HAP-1 (cell line): ENCODE measurements around the gene PTPN12.

Experiments
- DNase-seq, 2 experiments: peaks; one replicate each; pipeline ENCODE4 v3.0.0-alpha.2; 2016 to 2020; ENCODE audit warnings: low spot score in 2 of 2
- H3K27me3 ChIP-seq: fragments of 250-450 bp; sonication (Bioruptor Pico); 2 replicates; pipeline ENCODE4 v1.5.1; 2020; ENCODE audit warnings: low read depth, mild to moderate bottlenecking, moderate library complexity
- H3K36me3 ChIP-seq: fragments of 250-450 bp; sonication (Bioruptor Pico); replicated peaks from 2 replicates; pipeline ENCODE4 v1.5.1; 2020; ENCODE audit warnings: mild to moderate bottlenecking
- H3K4me1 ChIP-seq: fragments of 250-450 bp; sonication (Bioruptor Pico); 2 replicates; pipeline ENCODE4 v1.5.1; 2020; ENCODE audit warnings: mild to moderate bottlenecking
- H3K4me3 ChIP-seq: fragments of 250-450 bp; sonication (Bioruptor Pico); 2 replicates; pipeline ENCODE4 v1.5.1; 2020; ENCODE audit warnings: mild to moderate bottlenecking, moderate library complexity
- H3K9me3 ChIP-seq: fragments of 250-450 bp; sonication (Bioruptor Pico); 2 replicates; pipeline ENCODE4 v1.5.1; 2020; ENCODE audit warnings: mild to moderate bottlenecking, moderate library complexity
- in situ Hi-C: fragments of 300-500 bp; cut with MboI; formaldehyde crosslinking; loops from 3 replicates; pipeline ENCODE4 v1.14.3; 2020; ENCODE audit warnings: low sequenced_read_pairs, inconsistent platforms, mixed read lengths

PTPN12 gene

GRCh38 chr7:77544518-77544917, 7.4 kb downstream of the PTPN12 start:
- in situ Hi-C loops: no loop called here
- DNase-seq: no peak
- Histone ChIP-seq H3K27me3 (no peaks in the 10 kb centered on the region), H3K36me3 (no peaks in the 10 kb centered on the region), H3K9me3 (no peaks in the 10 kb centered on the region), H3K4me3 (no peak overlapping the region), H3K4me1 (no peaks in the 10 kb centered on the region)

GRCh38 chr7:77548206-77548605, 11.1 kb downstream of the PTPN12 start:
- H3K27me3 ChIP-seq: no peaks in the 10 kb centered on the region
- no peaks in the 10 kb centered on the region for H3K4me1 ChIP-seq
- DNase-seq: no peak
- no peak overlapping the region for H3K4me3 ChIP-seq
- in situ Hi-C loops: no loop called here
- H3K36me3 ChIP-seq: no peaks in the 10 kb centered on the region
- H3K9me3 ChIP-seq: no peaks in the 10 kb centered on the region

- Histone ChIP-seq H3K4me1 (no peaks in the 10 kb centered on the region), H3K36me3 (no peaks in the 10 kb centered on the region), H3K9me3 (no peaks in the 10 kb centered on the region), H3K27me3 (no peaks in the 10 kb centered on the region), H3K4me3 (no peak overlapping the region)
- in situ Hi-C loops: no loop called here
- DNase-seq: no peak
Observed at GRCh38 chr7:77549106-77549870, 12.2 kb downstream of the PTPN12 start.

GRCh38 chr7:77550586-77550985, 13.5 kb downstream of the PTPN12 start:
- no peaks in the 10 kb centered on the region for H3K36me3 ChIP-seq
- no peak overlapping the region for H3K4me3 ChIP-seq
- no peaks in the 10 kb centered on the region for H3K9me3 ChIP-seq
- no peak for DNase-seq
- H3K4me1 ChIP-seq: no peaks in the 10 kb centered on the region
- in situ Hi-C loops: no loop called here
- no peaks in the 10 kb centered on the region for H3K27me3 ChIP-seq

GRCh38 chr7:77553123-77553522, 16.0 kb downstream of the PTPN12 start:
- Histone ChIP-seq H3K36me3 (no peaks in the 10 kb centered on the region), H3K27me3 (no peaks in the 10 kb centered on the region), H3K4me3 (no peak overlapping the region), H3K9me3 (no peaks in the 10 kb centered on the region), H3K4me1 (no peaks in the 10 kb centered on the region)
- no peak for DNase-seq
- in situ Hi-C loops: no loop called here

- Histone ChIP-seq H3K9me3 (no peaks in the 10 kb centered on the region), H3K4me1 (no peaks in the 10 kb centered on the region), H3K27me3 (no peaks in the 10 kb centered on the region), H3K4me3 (no peak overlapping the region), H3K36me3 (no peaks in the 10 kb centered on the region)
- in situ Hi-C loops: no loop called here
- no peak for DNase-seq
Observed at GRCh38 chr7:77558284-77558967, 21.3 kb downstream of the PTPN12 start.

- H3K4me1 ChIP-seq: no peaks in the 10 kb centered on the region
- no peaks in the 10 kb centered on the region for H3K27me3 ChIP-seq
- H3K36me3 ChIP-seq: no peaks in the 10 kb centered on the region
- H3K9me3 ChIP-seq: no peaks in the 10 kb centered on the region
- in situ Hi-C loops: no loop called here
- H3K4me3 ChIP-seq: no peak overlapping the region
- DNase-seq: no peak
Observed at GRCh38 chr7:77561352-77561751, 24.3 kb downstream of the PTPN12 start.

- H3K36me3 ChIP-seq: no peaks in the 10 kb centered on the region
- DNase-seq: no peak
- in situ Hi-C loops: no loop called here
- no peaks in the 10 kb centered on the region for H3K4me1 ChIP-seq
- H3K27me3 ChIP-seq: no peaks in the 10 kb centered on the region
- no peak overlapping the region for H3K4me3 ChIP-seq
- no peaks in the 10 kb centered on the region for H3K9me3 ChIP-seq
Observed at GRCh38 chr7:77563275-77563674, 26.2 kb downstream of the PTPN12 start.

- in situ Hi-C loops: no loop called here
- no peak for DNase-seq
Observed at GRCh38 chr7:77565917-77566316, 28.8 kb downstream of the PTPN12 start.

GRCh38 chr7:77566421-77566820, 29.3 kb downstream of the PTPN12 start:
- in situ Hi-C loops: no loop called here
- no peak for DNase-seq
- Histone ChIP-seq H3K36me3 (no peaks in the 10 kb centered on the region), H3K27me3 (no peaks in the 10 kb centered on the region), H3K4me1 (peaks cover 7% of the 10 kb centered on the region), H3K9me3 (no peaks in the 10 kb centered on the region), H3K4me3 (no peak overlapping the region)

More at GRCh38 chr7:77565917-77566316, 28.8 kb downstream of the PTPN12 start:
- H3K27me3 ChIP-seq: no peaks in the 10 kb centered on the region
- H3K9me3 ChIP-seq: no peaks in the 10 kb centered on the region
- peaks cover 7% of the 10 kb centered on the region for H3K4me1 ChIP-seq
- H3K4me3 ChIP-seq: no peak overlapping the region
- no peaks in the 10 kb centered on the region for H3K36me3 ChIP-seq

- H3K36me3 ChIP-seq: peaks cover 6% of the 10 kb centered on the region; the same call in 1 of the 2 replicates
- no peak for DNase-seq
- H3K9me3 ChIP-seq: no peaks in the 10 kb centered on the region
- in situ Hi-C loops: no loop called here
- H3K27me3 ChIP-seq: no peaks in the 10 kb centered on the region
- no peak overlapping the region for H3K4me3 ChIP-seq
- H3K4me1 ChIP-seq: peaks cover 7% of the 10 kb centered on the region
Observed at GRCh38 chr7:77569514-77570232, 32.6 kb downstream of the PTPN12 start.

GRCh38 chr7:77570330-77571011, 33.4 kb downstream of the PTPN12 start:
- H3K27me3 ChIP-seq: no peaks in the 10 kb centered on the region
- DNase-seq: no peak
- peaks cover 7% of the 10 kb centered on the region for H3K4me1 ChIP-seq
- H3K4me3 ChIP-seq: no peak overlapping the region
- H3K36me3 ChIP-seq: peaks cover 6% of the 10 kb centered on the region; the same call in 1 of the 2 replicates
- no peaks in the 10 kb centered on the region for H3K9me3 ChIP-seq
- in situ Hi-C loops: no loop called here

GRCh38 chr7:77571801-77572200, 34.7 kb downstream of the PTPN12 start:
- no peak for DNase-seq
- H3K4me1 ChIP-seq: peaks cover 7% of the 10 kb centered on the region
- H3K9me3 ChIP-seq: no peaks in the 10 kb centered on the region
- in situ Hi-C loops: no loop called here
- peaks cover 6% of the 10 kb centered on the region; the same call in 1 of the 2 replicates for H3K36me3 ChIP-seq
- H3K4me3 ChIP-seq: no peak overlapping the region
- H3K27me3 ChIP-seq: no peaks in the 10 kb centered on the region
